Liver (tissue), 3 donors: ENCODE data around the gene CCR8.

ENCODE experiments used
- CTCF ChIP-seq: fragments of 150-350 bp; IDR thresholded peaks from 2 replicates; pipeline ENCODE4 v1.5.1; 2017; ENCODE audit warnings: improper control_type of control experiment, low read depth, low read length; ENCODE audit not compliant: missing input control
- FOXA1 ChIP-seq: IDR thresholded peaks from 2 replicates; pipeline ENCODE4 v1.6.1; 2016; ENCODE audit warnings: antibody characterized with exemption
- HNF4A ChIP-seq, 2 donors: conservative IDR thresholded peaks; 2 replicates each; pipeline ENCODE4 v1.6.1; 2016; ENCODE audit warnings: antibody characterized with exemption in 2 of 2, mild to moderate bottlenecking in 2 of 2
- JUND ChIP-seq, 2 donors: IDR thresholded peaks; 2 replicates each; pipeline ENCODE4 v1.6.1; 2016; ENCODE audit warnings: antibody characterized with exemption in 2 of 2
- RAD21 ChIP-seq, 2 donors: IDR thresholded peaks; 2 replicates each; pipeline ENCODE4 v1.6.1; 2016; ENCODE audit warnings: antibody characterized with exemption in 2 of 2, mild to moderate bottlenecking in 2 of 2
- SP1 ChIP-seq: IDR thresholded peaks from 2 replicates; pipeline ENCODE4 v1.6.1; 2018; ENCODE audit warnings: antibody characterized with exemption, mild to moderate bottlenecking
- TAF1 ChIP-seq: conservative IDR thresholded peaks from 2 replicates; pipeline ENCODE4 v1.6.1; 2016; ENCODE audit warnings: antibody characterized with exemption, mild to moderate bottlenecking
- YY1 ChIP-seq: IDR thresholded peaks from 2 replicates; pipeline ENCODE4 v1.6.1; 2016; ENCODE audit warnings: antibody characterized with exemption, mild to moderate bottlenecking
- ZBTB33 ChIP-seq: IDR thresholded peaks from 2 replicates; pipeline ENCODE4 v1.6.1; 2016; ENCODE audit warnings: antibody characterized with exemption
- TF ChIP-seq, protein P1 (sequence below): IDR thresholded peaks from 2 replicates; pipeline ENCODE4 v1.6.1; 2016; ENCODE audit warnings: antibody characterized with exemption
- TF ChIP-seq, protein P2 (sequence below): IDR thresholded peaks from 2 replicates; pipeline ENCODE4 v1.6.1; 2016; ENCODE audit warnings: antibody characterized with exemption
- TF ChIP-seq, protein P3 (sequence below): IDR thresholded peaks from 2 replicates; pipeline ENCODE4 v1.6.1; 2016; ENCODE audit warnings: antibody characterized with exemption, mild to moderate bottlenecking
- donor health status: healthy.
- donor health status: healthy.

DNA sequence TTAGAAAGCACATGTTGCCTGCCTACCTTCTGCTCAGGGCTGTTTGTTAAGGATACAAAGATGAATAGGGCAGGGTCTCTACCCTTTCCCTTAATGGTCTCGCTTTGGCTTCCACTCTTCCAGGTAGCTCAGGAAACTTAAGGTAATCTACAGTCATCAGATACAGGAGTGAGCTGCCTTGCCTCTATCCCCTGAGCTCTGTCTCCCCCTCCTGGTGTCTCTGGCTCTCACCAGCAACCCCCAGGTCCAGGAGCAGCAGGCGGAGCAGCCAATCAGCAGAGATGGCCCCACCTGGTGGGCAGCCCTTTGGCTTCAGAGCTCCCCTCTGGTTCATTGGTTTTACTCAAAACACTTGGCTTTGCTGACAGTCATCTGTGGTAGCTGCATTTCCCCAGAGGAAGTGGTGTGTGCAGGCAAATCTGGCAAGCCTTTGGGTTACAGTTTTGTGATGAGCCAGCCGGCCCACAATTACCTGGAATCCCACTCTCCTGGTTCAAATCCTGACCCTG, 41.2 kb upstream of the CCR8 start:
- TF ChIP-seq, protein P1, sequence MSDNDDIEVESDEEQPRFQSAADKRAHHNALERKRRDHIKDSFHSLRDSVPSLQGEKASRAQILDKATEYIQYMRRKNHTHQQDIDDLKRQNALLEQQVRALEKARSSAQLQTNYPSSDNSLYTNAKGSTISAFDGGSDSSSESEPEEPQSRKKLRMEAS = no peak
- TF ChIP-seq CTCF = peak; percentile 86
- no peak for TF ChIP-seq TAF1
- TF ChIP-seq, protein P2, sequence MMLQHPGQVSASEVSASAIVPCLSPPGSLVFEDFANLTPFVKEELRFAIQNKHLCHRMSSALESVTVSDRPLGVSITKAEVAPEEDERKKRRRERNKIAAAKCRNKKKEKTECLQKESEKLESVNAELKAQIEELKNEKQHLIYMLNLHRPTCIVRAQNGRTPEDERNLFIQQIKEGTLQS = no peak
- TF ChIP-seq SP1 = no peak
- TF ChIP-seq FOXA1 = no peak
- peak; percentile 99 for TF ChIP-seq RAD21 (IDR thresholded peaks at IDR 0.05)
- no peak for TF ChIP-seq JUND (IDR thresholded peaks at IDR 0.05)
- no peak for TF ChIP-seq ZBTB33
- TF ChIP-seq HNF4A (conservative IDR thresholded peaks at IDR 0.05) = no peak
- no peak for TF ChIP-seq YY1
- TF ChIP-seq, protein P3, sequence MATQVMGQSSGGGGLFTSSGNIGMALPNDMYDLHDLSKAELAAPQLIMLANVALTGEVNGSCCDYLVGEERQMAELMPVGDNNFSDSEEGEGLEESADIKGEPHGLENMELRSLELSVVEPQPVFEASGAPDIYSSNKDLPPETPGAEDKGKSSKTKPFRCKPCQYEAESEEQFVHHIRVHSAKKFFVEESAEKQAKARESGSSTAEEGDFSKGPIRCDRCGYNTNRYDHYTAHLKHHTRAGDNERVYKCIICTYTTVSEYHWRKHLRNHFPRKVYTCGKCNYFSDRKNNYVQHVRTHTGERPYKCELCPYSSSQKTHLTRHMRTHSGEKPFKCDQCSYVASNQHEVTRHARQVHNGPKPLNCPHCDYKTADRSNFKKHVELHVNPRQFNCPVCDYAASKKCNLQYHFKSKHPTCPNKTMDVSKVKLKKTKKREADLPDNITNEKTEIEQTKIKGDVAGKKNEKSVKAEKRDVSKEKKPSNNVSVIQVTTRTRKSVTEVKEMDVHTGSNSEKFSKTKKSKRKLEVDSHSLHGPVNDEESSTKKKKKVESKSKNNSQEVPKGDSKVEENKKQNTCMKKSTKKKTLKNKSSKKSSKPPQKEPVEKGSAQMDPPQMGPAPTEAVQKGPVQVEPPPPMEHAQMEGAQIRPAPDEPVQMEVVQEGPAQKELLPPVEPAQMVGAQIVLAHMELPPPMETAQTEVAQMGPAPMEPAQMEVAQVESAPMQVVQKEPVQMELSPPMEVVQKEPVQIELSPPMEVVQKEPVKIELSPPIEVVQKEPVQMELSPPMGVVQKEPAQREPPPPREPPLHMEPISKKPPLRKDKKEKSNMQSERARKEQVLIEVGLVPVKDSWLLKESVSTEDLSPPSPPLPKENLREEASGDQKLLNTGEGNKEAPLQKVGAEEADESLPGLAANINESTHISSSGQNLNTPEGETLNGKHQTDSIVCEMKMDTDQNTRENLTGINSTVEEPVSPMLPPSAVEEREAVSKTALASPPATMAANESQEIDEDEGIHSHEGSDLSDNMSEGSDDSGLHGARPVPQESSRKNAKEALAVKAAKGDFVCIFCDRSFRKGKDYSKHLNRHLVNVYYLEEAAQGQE = no peak
